Liver (tissue), 9 donors: Measurements from ENCODE around the gene HPRT1. TPM values are rescaled to one million over a fixed set of nuclear protein-coding genes. Genes with fewer than 3 reads are reported as not detected.

ENCODE experiments used
- DNase-seq: peaks from one replicate; pipeline ENCODE4 v3.0.0-alpha.2; 2017; ENCODE audit warnings: low spot score
- H3K27ac ChIP-seq, 2 donors: one replicate each; pipeline ENCODE4 v1.7.0; 2013; ENCODE audit warnings: inconsistent platforms in 2 of 2, low read length in 2 of 2, control low read depth in 1 of 2, low read depth in 1 of 2, mild to moderate bottlenecking in 1 of 2
- H3K27me3 ChIP-seq, 4 donors: one replicate each; pipeline versions ENCODE4 v1.6.1 to v1.7.0; 2013; ENCODE audit warnings: low read length in 3 of 4, inconsistent platforms in 1 of 4, mild to moderate bottlenecking in 1 of 4, moderate library complexity in 1 of 4; ENCODE audit not compliant: control insufficient read depth in 4 of 4, insufficient read depth in 4 of 4
- H3K36me3 ChIP-seq, 4 donors: one replicate each; pipeline versions ENCODE4 v1.6.1 to v1.7.0; 2013; ENCODE audit warnings: low read length in 3 of 4, mild to moderate bottlenecking in 3 of 4, low read depth in 1 of 4, moderate library complexity in 1 of 4; ENCODE audit not compliant: control insufficient read depth in 4 of 4, insufficient read depth in 3 of 4
- H3K4me1 ChIP-seq, 4 donors: one replicate each; pipeline versions ENCODE4 v1.6.1 to v1.7.0; 2013; ENCODE audit warnings: low read length in 3 of 4, mild to moderate bottlenecking in 3 of 4, moderate library complexity in 1 of 4; ENCODE audit not compliant: control insufficient read depth in 4 of 4, insufficient read depth in 4 of 4
- H3K4me3 ChIP-seq, 3 donors: one replicate each; pipeline versions ENCODE4 v1.6.1 to v1.7.0; 2013; ENCODE audit warnings: low read length in 3 of 3, control low read depth in 1 of 3, low read depth in 1 of 3, mild to moderate bottlenecking in 1 of 3
- H3K9ac ChIP-seq, 2 donors: one replicate each; pipeline ENCODE4 v1.7.0; 2013; ENCODE audit warnings: low read length in 2 of 2, mild to moderate bottlenecking in 2 of 2, moderate library complexity in 2 of 2, control low read depth in 1 of 2, low read depth in 1 of 2
- H3K9me3 ChIP-seq, 4 donors: one replicate each; pipeline versions ENCODE4 v1.6.1 to v1.7.0; 2013; ENCODE audit warnings: low read length in 3 of 4; ENCODE audit not compliant: control insufficient read depth in 4 of 4
- ATF3 ChIP-seq: IDR thresholded peaks from 2 replicates; pipeline ENCODE4 v1.6.1; 2016; ENCODE audit warnings: antibody characterized with exemption
- CTCF ChIP-seq: fragments of 150-350 bp; IDR thresholded peaks from 2 replicates; pipeline ENCODE4 v1.5.1; 2017; ENCODE audit warnings: improper control_type of control experiment, low read depth, low read length; ENCODE audit not compliant: missing input control
- EGR1 ChIP-seq, 2 donors: IDR thresholded peaks; 2 replicates each; pipeline ENCODE4 v1.6.1; 2016 to 2018; ENCODE audit warnings: antibody characterized with exemption in 2 of 2, low read depth in 2 of 2
- FOXA1 ChIP-seq: IDR thresholded peaks from 2 replicates; pipeline ENCODE4 v1.6.1; 2016; ENCODE audit warnings: antibody characterized with exemption
- FOXA2 ChIP-seq: IDR thresholded peaks from 2 replicates; pipeline ENCODE4 v1.6.1; 2016; ENCODE audit warnings: antibody characterized with exemption
- GABPA ChIP-seq, 2 donors: IDR thresholded peaks in 1 of 2; conservative IDR thresholded peaks in 1 of 2; 2 replicates each; pipeline ENCODE4 v1.6.1; 2016; ENCODE audit warnings: antibody characterized with exemption in 2 of 2, mild to moderate bottlenecking in 1 of 2, moderate library complexity in 1 of 2
- HNF4A ChIP-seq, 2 donors: conservative IDR thresholded peaks; 2 replicates each; pipeline ENCODE4 v1.6.1; 2016; ENCODE audit warnings: antibody characterized with exemption in 2 of 2, mild to moderate bottlenecking in 2 of 2
- HNF4G ChIP-seq: IDR thresholded peaks from 2 replicates; pipeline ENCODE4 v1.6.1; 2016; ENCODE audit warnings: antibody characterized with exemption
- JUND ChIP-seq, 2 donors: IDR thresholded peaks; 2 replicates each; pipeline ENCODE4 v1.6.1; 2016; ENCODE audit warnings: antibody characterized with exemption in 2 of 2
- MAX ChIP-seq: IDR thresholded peaks from 2 replicates; pipeline ENCODE4 v1.6.1; 2016; ENCODE audit warnings: antibody characterized with exemption
- NR2F2 ChIP-seq: IDR thresholded peaks from 2 replicates; pipeline ENCODE4 v1.6.1; 2016; ENCODE audit warnings: antibody characterized with exemption
- RAD21 ChIP-seq, 2 donors: IDR thresholded peaks; 2 replicates each; pipeline ENCODE4 v1.6.1; 2016; ENCODE audit warnings: antibody characterized with exemption in 2 of 2, mild to moderate bottlenecking in 2 of 2
- REST ChIP-seq: IDR thresholded peaks from 2 replicates; pipeline ENCODE4 v1.6.1; 2016; ENCODE audit warnings: antibody characterized with exemption, mild to moderate bottlenecking
- RXRA ChIP-seq, 2 donors: IDR thresholded peaks; 2 replicates each; pipeline ENCODE4 v1.6.1; 2017 to 2018; ENCODE audit warnings: antibody characterized with exemption in 2 of 2, mild to moderate bottlenecking in 1 of 2
- SP1 ChIP-seq: IDR thresholded peaks from 2 replicates; pipeline ENCODE4 v1.6.1; 2018; ENCODE audit warnings: antibody characterized with exemption, mild to moderate bottlenecking
- TAF1 ChIP-seq: conservative IDR thresholded peaks from 2 replicates; pipeline ENCODE4 v1.6.1; 2016; ENCODE audit warnings: antibody characterized with exemption, mild to moderate bottlenecking
- YY1 ChIP-seq: IDR thresholded peaks from 2 replicates; pipeline ENCODE4 v1.6.1; 2016; ENCODE audit warnings: antibody characterized with exemption, mild to moderate bottlenecking
- ZBTB33 ChIP-seq: IDR thresholded peaks from 2 replicates; pipeline ENCODE4 v1.6.1; 2016; ENCODE audit warnings: antibody characterized with exemption
- WGBS: extraction: QIAGEN DNeasy Blood & Tissue Kit; methylation state at CpG from one replicate; pipeline ENCODE4 v1.1.7; 2013; 5-methylcytosine and 5-hydroxymethylcytosine counted together
- polyA plus RNA-seq, 2 donors: library from polyadenylated mRNA; stranded (reverse) in 1 of 2; unstranded in 1 of 2; fragments of 200-250 nt in 1 of 2; fragments of >200 nt in 1 of 2; fragmentation: Nextera tagmentation in 1 of 2; extraction: Ambion mirVana in 1 of 2; gene quantifications; one replicate each; pipeline versions ENCODE4 v1.2.1 to v1.2.3, GENCODE V29; 2013 to 2015
- total RNA-seq, 2 donors: library from RNA; depleted of rRNA; stranded (reverse); fragments of >200 nt; gene quantifications; one replicate each; pipeline ENCODE4 v1.2.3, GENCODE V29; 2014
- donor health status: healthy.
- donor health status: healthy.
- donor health status: healthy.
- donor health status: healthy.
- donor health status: healthy.

Gene HPRT1
- total and polyA plus RNA-seq, 4 donors = 5.7 to 18.4 (median 12.1) TPM

GRCh38 chrX:134480061-134480460 lies 20.1 kb downstream of the HPRT1 start:
- Histone ChIP-seq H3K9ac (no peak overlapping the region), H3K27me3 (no peaks in the 10 kb centered on the region), H3K36me3 (peaks cover 0 to 4% (median under 1%) of the 10 kb centered on the region in 4 donors), H3K9me3 (no peaks in the 10 kb centered on the region), H3K4me1 (no peaks in the 10 kb centered on the region), H3K4me3 (no peak overlapping the region), H3K27ac (no peak overlapping the region)
- no peak for DNase-seq
- WGBS = 95% methylated on average over 1 of the region's 1 CpG
- TF ChIP-seq FOXA2 (no peak), HNF4G (no peak), CTCF (no peak), YY1 (no peak), TAF1 (no peak), SP1 (no peak), GABPA (IDR thresholded peaks at IDR 0.05 in 1 of 2, conservative IDR thresholded peaks at IDR 0.05 in 1 of 2) (no peak), EGR1 (IDR thresholded peaks at IDR 0.05; ENCODE audit: low read depth in 2 of 2) (no peak), HNF4A (conservative IDR thresholded peaks at IDR 0.05) (no peak), RAD21 (IDR thresholded peaks at IDR 0.05) (no peak), FOXA1 (no peak), MAX (no peak), JUND (IDR thresholded peaks at IDR 0.05) (no peak), ATF3 (no peak), RXRA (IDR thresholded peaks at IDR 0.05) (no peak), ZBTB33 (no peak), REST (no peak), NR2F2 (no peak)
